Ovary (tissue), 3 donors: ENCODE measurements around the gene PWWP2B.

Source experiments
- CTCF ChIP-seq, 3 donors: fragments of 450-650 bp in 2 of 3; fragments of 200-600 bp in 1 of 3; IDR thresholded peaks; one replicate each; pipeline versions ENCODE4 v1.5.1 to v1.8.0; 2016 to 2022; ENCODE audit warnings: antibody characterized with exemption in 3 of 3, mild to moderate bottlenecking in 1 of 3
- EP300 ChIP-seq: sonication (generic); formaldehyde crosslinking; IDR thresholded peaks from one replicate; pipeline ENCODE4 v1.6.1; 2017; ENCODE audit warnings: antibody characterized with exemption
- donor health status: DM: no; HTN: no; CAD: no.

GRCh38 chr10:132394936-132395703 is 1.9 kb upstream of the PWWP2B start:
- TF ChIP-seq CTCF (IDR thresholded peaks at IDR 0.05) (no peak), EP300 (no peak)
